Ovary (tissue), 9 donors: ENCODE measurements around the gene SLC10A1. TPM values are rescaled to one million over a fixed set of nuclear protein-coding genes. Genes with fewer than 3 reads are reported as not detected.

Source experiments
- DNase-seq, 5 donors: peaks; one replicate each; pipeline ENCODE4 v3.0.0-alpha.2; 2019 to 2020
- H3K27ac ChIP-seq, 2 donors: fragments of 200-600 bp; one replicate each; pipeline versions ENCODE4 v1.5.1 to v1.8.0; 2019 to 2022
- H3K27me3 ChIP-seq: fragments of 200-600 bp; one replicate; pipeline ENCODE4 v1.8.0; 2022
- H3K36me3 ChIP-seq: fragments of 200-600 bp; sonication (generic); one replicate; pipeline ENCODE4 v1.5.1; 2019
- H3K4me1 ChIP-seq: one replicate; pipeline ENCODE4 v1.8.1; 2013; ENCODE audit warnings: mild to moderate bottlenecking, moderate library complexity; ENCODE audit not compliant: insufficient read depth
- H3K4me3 ChIP-seq: fragments of 200-600 bp; sonication (generic); one replicate; pipeline ENCODE4 v1.5.1; 2017
- H3K9me3 ChIP-seq, 2 donors: fragments of 200-600 bp in 1 of 2; sonication (generic) in 1 of 2; one replicate each; pipeline versions ENCODE4 v1.5.1 to v1.8.1; 2013 to 2019; ENCODE audit warnings: mild to moderate bottlenecking in 1 of 2, moderate library complexity in 1 of 2
- EP300 ChIP-seq: sonication (generic); formaldehyde crosslinking; IDR thresholded peaks from one replicate; pipeline ENCODE4 v1.6.1; 2017; ENCODE audit warnings: antibody characterized with exemption
- POLR2A ChIP-seq: fragments of 450-650 bp; IDR thresholded peaks from one replicate; pipeline ENCODE4 v1.6.1; 2017; ENCODE audit warnings: antibody characterized with exemption, mild to moderate bottlenecking, moderate library complexity
- WGBS, 3 donors: extraction: QIAGEN DNeasy Blood & Tissue Kit in 1 of 3; methylation state at CpG; one replicate each; pipeline versions ENCODE4 v1.1.5 to v1.1.7; 2013 to 2017; 5-methylcytosine and 5-hydroxymethylcytosine counted together
- intact Hi-C, 4 donors: fragments of 100-400 bp; cut with DNase I; formaldehyde crosslinking; loops; one replicate each; pipeline versions ENCODE4 v1.11.0 to v1.15.1; 2022 to 2023
- polyA plus RNA-seq, 2 donors: library from polyadenylated mRNA; stranded (reverse); fragments of 200-250 nt in 1 of 2; fragments of 350-450 nt in 1 of 2; fragmentation: Illumina TruSeq in 1 of 2; extraction: RNeasy Lipid Tissue Mini Kit (QIAGEN cat#74804) in 1 of 2; gene quantifications; one replicate each; pipeline ENCODE4 v1.2.3, GENCODE V29; 2013 to 2014
- total RNA-seq, 7 donors: library from RNA; depleted of rRNA in 2 of 7; stranded (reverse); fragments of >200 nt in 2 of 7; fragmentation: NEBNext Ultra II Directional in 3 of 7; extraction: Animal tissue kit (Norgen Biotek cat#: 25700) in 3 of 7; gene quantifications; one replicate each; pipeline versions ENCODE4 v1.1.0 to v1.2.4, GENCODE V29; 2016 to 2023
- TF ChIP-seq, protein P1 (sequence below), 3 donors: fragments of 450-650 bp in 2 of 3; fragments of 200-600 bp in 1 of 3; IDR thresholded peaks; one replicate each; pipeline versions ENCODE4 v1.5.1 to v1.8.0; 2016 to 2022; ENCODE audit warnings: antibody characterized with exemption in 3 of 3, mild to moderate bottlenecking in 1 of 3
- donor health status: DM: no; HTN: no; CAD: no; lungs with moderate emphysema.
- donor health status: DM: no; HTN: no; CAD: no.
- donor health status: Bipolar disorder and iron deficiency.
- donor health status: DM: yes; HTN: yes; CAD: no.
- donor health status: DM: no; HTN: no; CAD: no.
- donor health status: DM: yes; HTN: yes; CAD: no.

SLC10A1 gene
- total and polyA plus RNA-seq, 9 donors, result not detected

DNA sequence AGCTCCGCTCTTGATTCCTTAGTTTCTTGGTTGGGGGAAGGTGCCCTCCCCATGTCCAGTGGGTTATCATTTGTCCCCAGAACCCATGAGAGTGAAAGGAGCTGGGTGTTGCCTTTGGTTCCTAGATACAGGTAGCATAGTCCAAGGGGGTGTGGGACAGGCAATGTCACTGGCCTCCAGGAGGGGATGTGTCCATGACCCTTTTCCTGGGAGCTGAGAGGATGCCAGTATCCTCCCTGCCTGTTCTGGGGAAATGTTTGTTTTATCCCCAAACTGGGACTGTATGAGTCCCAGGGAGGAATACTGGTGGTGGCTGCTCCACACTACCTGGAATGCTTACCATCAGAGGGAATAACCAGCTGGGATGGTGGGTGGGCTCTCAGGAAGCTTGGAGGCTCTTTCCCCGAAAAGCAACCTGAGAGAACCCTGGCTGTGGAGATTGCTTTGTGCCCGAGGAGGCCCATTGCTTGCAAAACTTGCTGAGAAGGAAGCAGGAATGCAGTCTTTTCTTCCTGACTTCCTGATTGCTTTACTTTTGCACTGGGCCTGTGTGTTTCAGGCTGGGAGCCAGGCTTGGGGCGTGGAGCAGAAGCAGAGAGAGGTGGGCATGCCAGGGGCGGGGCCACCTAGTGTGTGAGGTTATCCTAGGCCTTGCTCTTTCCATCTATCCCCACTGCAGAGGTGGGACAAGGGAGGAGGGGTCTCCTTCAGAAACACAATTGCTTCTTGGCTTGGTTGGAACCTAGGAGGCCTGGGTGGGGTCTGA is 715 bp upstream of the SLC10A1 start:
- Histone ChIP-seq H3K27ac (no peak overlapping the region), H3K4me3 (no peak overlapping the region), H3K27me3 (no peaks in the 10 kb centered on the region), H3K9me3 (no peaks in the 10 kb centered on the region), H3K36me3 (no peaks in the 10 kb centered on the region), H3K4me1 (no peaks in the 10 kb centered on the region)
- intact Hi-C loops, result no loop called here
- DNase-seq, result no peak
- TF ChIP-seq, protein P1, sequence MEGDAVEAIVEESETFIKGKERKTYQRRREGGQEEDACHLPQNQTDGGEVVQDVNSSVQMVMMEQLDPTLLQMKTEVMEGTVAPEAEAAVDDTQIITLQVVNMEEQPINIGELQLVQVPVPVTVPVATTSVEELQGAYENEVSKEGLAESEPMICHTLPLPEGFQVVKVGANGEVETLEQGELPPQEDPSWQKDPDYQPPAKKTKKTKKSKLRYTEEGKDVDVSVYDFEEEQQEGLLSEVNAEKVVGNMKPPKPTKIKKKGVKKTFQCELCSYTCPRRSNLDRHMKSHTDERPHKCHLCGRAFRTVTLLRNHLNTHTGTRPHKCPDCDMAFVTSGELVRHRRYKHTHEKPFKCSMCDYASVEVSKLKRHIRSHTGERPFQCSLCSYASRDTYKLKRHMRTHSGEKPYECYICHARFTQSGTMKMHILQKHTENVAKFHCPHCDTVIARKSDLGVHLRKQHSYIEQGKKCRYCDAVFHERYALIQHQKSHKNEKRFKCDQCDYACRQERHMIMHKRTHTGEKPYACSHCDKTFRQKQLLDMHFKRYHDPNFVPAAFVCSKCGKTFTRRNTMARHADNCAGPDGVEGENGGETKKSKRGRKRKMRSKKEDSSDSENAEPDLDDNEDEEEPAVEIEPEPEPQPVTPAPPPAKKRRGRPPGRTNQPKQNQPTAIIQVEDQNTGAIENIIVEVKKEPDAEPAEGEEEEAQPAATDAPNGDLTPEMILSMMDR (IDR thresholded peaks at IDR 0.05), result no peak
- TF ChIP-seq EP300 (no peak), POLR2A (no peak)
- WGBS, 3 donors, result 79 to 82% (median 81%) methylated on average over 5 of the region's 5 CpGs

DNA sequence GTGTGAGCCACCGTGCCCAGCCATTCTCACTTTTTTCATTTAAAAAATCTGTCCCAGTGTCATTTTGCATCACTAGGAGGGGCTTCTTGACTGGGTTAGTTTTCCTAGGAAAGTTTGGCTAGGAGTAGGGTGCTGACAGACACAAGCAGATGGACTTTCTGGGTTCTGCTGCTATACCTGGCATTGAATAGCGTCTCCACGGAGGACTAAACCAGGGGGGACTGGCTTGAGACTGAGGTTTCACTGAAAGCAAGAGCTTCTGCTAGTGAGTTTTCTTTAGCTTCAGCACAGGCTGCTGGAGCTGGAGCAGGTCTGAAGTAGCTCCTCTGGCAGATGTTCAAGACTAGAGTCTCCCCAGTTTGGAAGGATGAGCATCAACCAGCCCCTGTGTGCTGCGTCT is 1.4 kb downstream of the SLC10A1 start:
- H3K4me1 ChIP-seq, result no peaks in the 10 kb centered on the region
- 73 to 83% (median 76%) methylated on average over 4 of the region's 4 CpGs for WGBS, 3 donors
- no peaks in the 10 kb centered on the region for H3K36me3 ChIP-seq
- no peaks in the 10 kb centered on the region for H3K27me3 ChIP-seq
- intact Hi-C loops, result no loop called here
- TF ChIP-seq EP300 (no peak), POLR2A (no peak)
- TF ChIP-seq, protein P1 (IDR thresholded peaks at IDR 0.05), result no peak
- H3K4me3 ChIP-seq, result no peak overlapping the region
- no peak for DNase-seq
- no peaks in the 10 kb centered on the region for H3K9me3 ChIP-seq
- H3K27ac ChIP-seq, result no peak overlapping the region

DNA sequence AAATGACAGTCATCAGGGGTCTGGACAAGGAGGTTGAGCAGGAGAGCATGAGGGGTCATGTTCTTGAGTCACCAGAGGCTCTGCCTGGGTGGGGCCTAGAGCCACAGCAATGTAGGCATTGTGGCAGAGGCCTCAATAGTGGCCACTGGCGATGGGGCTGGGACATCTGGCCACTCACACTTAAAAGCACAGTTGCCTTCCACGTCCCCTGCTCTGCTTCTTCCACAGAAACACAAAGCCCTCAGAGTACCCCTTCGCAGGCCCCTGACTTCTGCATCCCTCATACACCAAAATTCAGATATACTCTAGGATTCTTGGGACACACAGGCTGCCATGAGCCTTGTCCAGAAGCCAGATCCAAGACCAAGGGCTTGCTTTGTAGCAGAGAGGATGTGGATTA is 2.2 kb downstream of the SLC10A1 start:
- DNase-seq, result no peak
- Histone ChIP-seq H3K4me1 (no peaks in the 10 kb centered on the region), H3K36me3 (no peaks in the 10 kb centered on the region), H3K27me3 (no peaks in the 10 kb centered on the region), H3K4me3 (no peak overlapping the region), H3K9me3 (no peaks in the 10 kb centered on the region), H3K27ac (no peak overlapping the region)
- WGBS, 3 donors, result 85 to 94% (median 89%) methylated on average over 3 of the region's 3 CpGs
- intact Hi-C loops, result no loop called here
- TF ChIP-seq, protein P1 (IDR thresholded peaks at IDR 0.05), result no peak
- TF ChIP-seq POLR2A (no peak), EP300 (no peak)

DNA sequence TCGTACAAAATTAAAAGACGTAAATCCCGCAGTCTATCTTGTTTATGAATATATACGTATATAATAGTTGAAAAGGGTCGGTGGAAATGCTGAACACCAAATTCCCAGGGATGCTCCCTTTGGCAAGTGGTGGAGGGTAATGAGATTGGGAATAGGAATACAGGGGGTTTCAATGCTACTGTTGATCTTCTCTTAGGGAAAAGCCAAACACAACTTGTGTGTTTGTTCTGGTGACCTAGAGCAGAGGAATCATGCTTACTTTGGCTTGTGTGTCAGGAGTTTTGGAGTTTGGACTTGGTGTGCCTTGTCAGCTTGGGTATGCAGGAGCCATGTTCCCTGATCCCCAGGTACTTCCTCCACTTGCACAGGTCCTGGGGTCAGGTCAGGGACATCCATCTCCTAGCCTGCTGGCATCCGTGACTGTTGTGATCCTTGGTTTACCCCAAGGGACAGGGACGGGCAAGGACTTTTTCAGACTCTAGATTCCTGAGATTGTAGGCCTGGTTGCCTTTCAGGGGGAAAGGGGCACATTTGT is 4.1 kb downstream of the SLC10A1 start:
- WGBS, 3 donors, result 84 to 94% (median 86%) methylated on average over 7 of the region's 7 CpGs
- no peak for DNase-seq
- H3K27ac ChIP-seq, result no peak overlapping the region
- no peaks in the 10 kb centered on the region for H3K9me3 ChIP-seq
- H3K27me3 ChIP-seq, result no peaks in the 10 kb centered on the region
- no peaks in the 10 kb centered on the region for H3K4me1 ChIP-seq
- no peaks in the 10 kb centered on the region for H3K36me3 ChIP-seq
- intact Hi-C loops, result no loop called here
- TF ChIP-seq POLR2A, result no peak
- TF ChIP-seq, protein P1 (IDR thresholded peaks at IDR 0.05), result no peak
- no peak for TF ChIP-seq EP300
- no peak overlapping the region for H3K4me3 ChIP-seq
